Loucy (cell line): ENCODE results near the gene SNX3.

Experiments
- EZH2phosphoT487 ChIP-seq: fragments of 200-600 bp; IDR thresholded peaks from 2 replicates; pipeline ENCODE4 v1.6.1; 2018; ENCODE audit warnings: antibody characterized with exemption, mild to moderate bottlenecking, moderate library complexity, borderline replicate concordance
- TF ChIP-seq, protein P1 (sequence below): fragments of 200-600 bp; sonication (generic); conservative IDR thresholded peaks from 2 replicates; pipeline ENCODE4 v1.5.1; 2014; ENCODE audit warnings: mild to moderate bottlenecking, antibody characterized with exemption, low read length

GRCh38 chr6:108228416-108228815 is 32.4 kb downstream of the SNX3 start:
- TF ChIP-seq EZH2phosphoT487: no peak
- TF ChIP-seq, protein P1, sequence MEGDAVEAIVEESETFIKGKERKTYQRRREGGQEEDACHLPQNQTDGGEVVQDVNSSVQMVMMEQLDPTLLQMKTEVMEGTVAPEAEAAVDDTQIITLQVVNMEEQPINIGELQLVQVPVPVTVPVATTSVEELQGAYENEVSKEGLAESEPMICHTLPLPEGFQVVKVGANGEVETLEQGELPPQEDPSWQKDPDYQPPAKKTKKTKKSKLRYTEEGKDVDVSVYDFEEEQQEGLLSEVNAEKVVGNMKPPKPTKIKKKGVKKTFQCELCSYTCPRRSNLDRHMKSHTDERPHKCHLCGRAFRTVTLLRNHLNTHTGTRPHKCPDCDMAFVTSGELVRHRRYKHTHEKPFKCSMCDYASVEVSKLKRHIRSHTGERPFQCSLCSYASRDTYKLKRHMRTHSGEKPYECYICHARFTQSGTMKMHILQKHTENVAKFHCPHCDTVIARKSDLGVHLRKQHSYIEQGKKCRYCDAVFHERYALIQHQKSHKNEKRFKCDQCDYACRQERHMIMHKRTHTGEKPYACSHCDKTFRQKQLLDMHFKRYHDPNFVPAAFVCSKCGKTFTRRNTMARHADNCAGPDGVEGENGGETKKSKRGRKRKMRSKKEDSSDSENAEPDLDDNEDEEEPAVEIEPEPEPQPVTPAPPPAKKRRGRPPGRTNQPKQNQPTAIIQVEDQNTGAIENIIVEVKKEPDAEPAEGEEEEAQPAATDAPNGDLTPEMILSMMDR: no peak
